HG03457 (cell line): Measurements from ENCODE around the gene SLC39A6.
"Not testable (repeated sequence)": the region's sequence is repeated elsewhere in the genome, so short reads cannot be mapped to it uniquely, and the experiment has no call there.

Experiments
- ATAC-seq: cut with Tn5 transposase; IDR thresholded peaks from one replicate; pipeline ENCODE4 v1.9.1; 2021; ENCODE audit warnings: moderate number of reproducible peaks; ENCODE audit not compliant: unreplicated experiment

The SLC39A6 gene

DNA sequence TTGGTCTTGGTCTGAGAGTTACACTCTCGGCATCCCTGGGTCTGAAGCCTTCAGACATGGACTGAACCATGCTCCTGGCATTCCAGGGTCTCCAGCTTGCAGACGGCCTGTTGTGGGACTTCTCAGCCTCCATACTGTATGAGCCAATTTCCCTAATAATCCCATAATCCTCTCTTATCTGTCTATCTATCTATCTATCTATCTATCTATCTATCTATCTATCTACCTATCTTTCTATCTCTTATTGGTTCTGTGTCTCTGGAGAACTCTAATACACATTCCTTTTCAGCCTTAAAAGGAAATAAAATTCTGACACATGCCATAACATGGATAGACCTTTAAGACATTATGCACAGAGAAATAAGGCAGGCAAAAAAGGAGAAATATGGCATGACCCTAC is 24.4 kb downstream of the SLC39A6 start:
- no peak for ATAC-seq

DNA sequence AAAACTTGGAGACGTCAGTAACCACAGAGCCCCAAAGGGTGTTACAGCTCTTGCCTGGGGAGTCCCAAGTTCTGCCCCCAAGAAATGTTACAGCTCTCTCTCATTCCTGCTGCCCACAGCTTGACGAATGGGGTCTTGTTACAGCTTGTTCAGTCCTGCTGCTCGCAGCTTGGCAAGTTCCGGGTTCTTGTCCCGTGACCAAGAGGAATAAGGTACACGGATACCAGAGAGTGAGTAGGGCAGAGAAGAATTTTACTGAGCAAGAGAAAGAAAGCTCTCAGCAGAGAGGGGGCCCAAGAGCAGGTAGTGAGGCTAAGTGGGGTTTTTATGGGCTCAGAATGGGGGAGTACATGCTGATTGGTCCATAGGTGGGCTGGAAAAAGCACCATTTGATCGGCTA is 27.2 kb downstream of the SLC39A6 start:
- no peak for ATAC-seq

DNA sequence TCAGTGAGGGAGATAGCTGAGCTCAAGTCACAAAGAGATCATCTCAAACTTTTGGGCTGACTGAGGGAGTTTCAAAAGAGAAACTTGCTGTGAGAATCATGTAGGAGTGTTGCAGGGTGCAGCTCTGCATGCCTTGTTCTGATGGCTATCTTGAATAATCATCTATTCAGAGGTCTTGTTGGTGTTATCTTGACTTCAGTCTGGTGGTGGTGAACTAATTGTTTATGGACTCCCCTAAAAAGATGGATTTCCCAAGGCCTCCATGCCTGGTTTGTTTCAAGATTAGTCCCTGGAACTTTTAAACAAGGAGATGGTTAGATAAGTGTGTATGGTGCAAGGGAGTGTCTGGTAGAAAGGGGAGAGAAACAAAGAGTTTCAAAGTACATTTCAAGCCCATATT is 29.8 kb downstream of the SLC39A6 start:
- no peak for ATAC-seq

DNA sequence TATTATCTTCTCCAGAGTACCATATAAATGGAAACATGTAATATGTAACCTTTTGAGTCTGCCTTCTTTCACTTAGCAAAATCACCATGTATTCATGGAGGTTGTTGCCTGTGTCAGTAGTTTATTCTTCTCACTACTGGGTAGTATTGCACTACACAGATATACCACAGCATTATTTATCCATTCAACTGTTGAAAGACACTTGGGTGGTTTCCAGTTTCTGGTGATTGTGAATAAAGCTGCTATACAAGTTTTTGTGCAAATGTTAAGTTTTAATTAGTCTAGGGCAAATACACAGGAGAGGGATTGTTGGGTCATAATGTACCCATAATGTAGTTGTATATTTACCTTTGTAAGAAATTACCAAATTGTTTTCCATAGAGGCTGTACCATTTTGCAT is 32.2 kb downstream of the SLC39A6 start:
- no peak for ATAC-seq

DNA sequence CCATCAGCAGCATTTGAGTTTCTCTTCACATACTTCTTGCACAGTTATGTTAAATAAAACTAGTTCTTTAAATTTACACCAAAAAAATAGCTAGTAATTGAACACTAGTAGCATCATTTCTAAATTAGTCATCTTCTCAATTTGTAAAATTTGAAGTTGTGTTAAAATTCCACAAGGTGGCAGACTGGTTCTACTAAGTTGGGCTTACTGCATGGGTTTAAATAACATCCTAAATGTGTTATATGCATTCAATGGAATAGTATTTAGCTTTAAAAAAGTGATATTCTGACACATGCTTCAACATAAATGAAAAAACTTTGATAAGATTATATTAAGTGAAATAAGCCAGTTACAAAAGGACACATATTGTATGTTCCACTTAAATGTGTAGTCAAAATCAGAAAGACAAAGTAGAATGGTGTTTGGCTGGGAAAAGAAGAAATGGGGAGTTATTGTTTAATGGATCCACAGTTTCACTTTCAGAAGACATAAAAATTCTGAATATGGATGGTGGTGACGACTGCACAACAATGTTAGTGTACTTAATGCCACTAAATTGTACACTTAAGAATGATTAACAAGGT is 33.1 kb downstream of the SLC39A6 start:
- no peak for ATAC-seq

DNA sequence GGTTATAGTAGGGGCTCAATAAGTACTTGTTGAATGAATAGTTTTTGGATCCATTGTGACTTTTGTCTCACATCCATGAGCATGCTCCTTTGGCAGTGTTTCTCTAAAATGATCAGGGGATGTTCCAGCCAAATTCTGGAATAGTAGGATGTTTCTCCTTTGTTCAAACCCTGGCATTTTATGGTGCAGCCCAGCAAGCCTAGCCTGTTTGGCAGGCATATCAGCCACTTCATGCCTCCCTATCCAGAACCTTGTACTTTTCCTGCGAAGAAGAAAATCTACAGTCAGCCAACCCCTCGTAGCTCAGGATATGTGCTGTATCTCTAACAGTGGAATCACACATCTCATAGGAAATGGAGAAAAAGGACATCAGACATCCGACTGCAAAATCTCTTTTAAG is 34.7 kb downstream of the SLC39A6 start:
- ATAC-seq, result no peak

DNA sequence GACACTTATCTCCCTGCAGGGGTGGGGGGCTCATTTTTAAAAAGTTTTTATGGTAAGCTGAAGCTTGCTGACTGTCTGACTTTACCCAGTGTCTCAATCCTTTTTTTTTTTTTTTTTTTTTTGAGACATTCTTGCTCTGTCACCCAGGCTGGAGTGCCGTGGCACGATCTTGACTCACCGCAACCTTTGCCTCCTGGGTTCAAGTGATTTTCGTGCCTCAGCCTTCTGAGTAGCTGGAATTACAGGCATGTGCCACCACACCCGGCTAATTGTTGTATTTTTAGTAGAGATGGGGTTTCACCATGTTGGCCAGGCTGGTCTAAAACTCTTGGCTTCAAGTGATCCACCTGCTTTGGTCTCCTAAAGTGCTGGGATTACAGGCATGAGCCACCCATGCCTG is 37.0 kb downstream of the SLC39A6 start:
- ATAC-seq, result not testable (repeated sequence)

DNA sequence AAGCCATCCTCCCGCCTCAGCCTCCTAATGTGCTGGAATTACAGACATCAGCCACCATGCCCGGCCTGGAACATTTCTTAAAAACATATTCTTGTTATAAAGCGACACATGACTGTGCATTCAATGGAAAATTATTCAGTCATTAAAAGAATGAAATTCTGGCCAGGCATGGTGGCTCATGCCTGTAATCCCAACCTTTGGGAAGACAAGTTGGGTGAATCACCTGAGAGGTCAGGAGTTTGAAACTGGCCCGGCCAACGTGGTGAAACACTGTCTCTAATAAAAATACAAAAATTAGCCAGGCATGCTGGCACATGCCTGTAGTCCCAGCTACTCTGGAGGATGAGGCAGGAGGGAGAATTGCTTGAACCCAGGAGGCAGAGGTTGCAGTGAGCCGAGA is 40.1 kb downstream of the SLC39A6 start:
- no peak for ATAC-seq

DNA sequence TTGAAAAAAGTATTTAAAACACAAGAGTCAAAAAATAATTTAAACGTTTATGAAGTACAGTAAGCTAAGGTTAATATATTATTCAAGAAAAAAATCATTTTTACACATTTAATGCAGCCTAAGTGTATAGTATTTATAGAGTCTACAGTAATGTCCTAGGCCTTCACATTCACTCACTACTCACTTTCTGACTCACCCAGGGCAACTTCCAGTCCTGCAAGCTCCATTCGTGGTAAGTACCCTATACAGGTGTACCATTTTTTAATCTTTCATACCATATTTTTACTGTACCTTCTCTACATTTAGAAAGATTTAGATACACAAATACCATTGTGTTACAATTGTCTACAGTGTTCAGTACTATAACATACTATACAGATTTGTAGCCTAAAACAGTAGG is 40.9 kb downstream of the SLC39A6 start:
- no peak for ATAC-seq

DNA sequence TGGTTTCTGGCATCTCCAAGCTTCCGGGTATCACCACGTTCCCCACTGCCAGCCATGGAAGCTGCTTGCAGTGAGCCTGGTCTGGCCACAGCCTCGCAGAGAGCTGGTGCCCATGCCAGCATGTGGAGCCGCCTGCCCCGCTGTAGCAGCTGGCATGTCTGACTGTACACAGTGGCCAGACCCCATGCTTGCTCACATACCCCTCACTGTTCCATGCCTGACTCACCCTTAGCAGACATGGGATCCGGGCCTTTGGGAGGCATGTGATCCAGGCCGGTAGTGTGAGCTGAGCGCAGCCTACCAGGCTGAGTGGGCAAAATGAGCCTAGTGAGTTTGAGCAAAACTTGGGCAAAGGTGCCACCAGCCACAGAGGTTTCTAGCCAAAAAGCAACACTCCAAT is 43.0 kb downstream of the SLC39A6 start:
- ATAC-seq, result no peak

DNA sequence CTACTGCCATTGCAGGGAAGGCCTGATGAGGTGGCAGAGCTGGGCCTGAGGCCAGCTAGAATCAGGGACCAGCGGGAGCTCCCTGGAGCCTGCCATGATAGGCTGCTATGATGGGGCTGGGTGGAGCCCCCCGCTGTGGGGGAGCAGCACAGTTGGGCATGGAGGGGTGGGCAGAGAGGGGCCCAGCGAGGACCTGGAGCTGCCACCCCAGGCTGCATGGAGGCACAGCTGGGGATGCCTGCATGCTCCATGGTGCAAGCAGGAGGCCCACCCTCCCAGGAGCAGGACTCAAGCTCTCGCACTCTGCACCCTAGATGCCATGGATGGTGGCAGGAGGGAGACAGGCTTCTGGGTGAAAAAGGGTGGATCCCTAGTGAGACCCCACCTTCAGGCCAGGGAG is 43.9 kb downstream of the SLC39A6 start:
- no peak for ATAC-seq

DNA sequence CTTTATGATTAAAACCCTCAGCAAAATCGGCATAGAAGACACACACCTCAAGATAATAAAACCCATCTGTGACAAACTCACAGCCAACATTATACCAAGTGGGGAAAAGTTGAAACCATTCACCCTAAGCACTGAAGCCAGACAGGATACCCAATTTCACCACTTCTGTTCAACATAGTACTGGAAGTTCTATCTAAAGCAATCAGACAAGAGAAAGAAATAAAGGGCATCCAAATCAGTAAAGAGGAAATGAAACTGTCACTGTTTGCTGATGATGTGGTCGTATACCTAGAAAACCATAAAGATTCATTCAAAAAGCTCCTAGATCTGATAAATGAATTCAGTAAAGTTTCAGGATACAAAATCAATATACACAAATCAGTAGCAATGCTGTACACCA is 45.4 kb downstream of the SLC39A6 start:
- ATAC-seq, result no peak

DNA sequence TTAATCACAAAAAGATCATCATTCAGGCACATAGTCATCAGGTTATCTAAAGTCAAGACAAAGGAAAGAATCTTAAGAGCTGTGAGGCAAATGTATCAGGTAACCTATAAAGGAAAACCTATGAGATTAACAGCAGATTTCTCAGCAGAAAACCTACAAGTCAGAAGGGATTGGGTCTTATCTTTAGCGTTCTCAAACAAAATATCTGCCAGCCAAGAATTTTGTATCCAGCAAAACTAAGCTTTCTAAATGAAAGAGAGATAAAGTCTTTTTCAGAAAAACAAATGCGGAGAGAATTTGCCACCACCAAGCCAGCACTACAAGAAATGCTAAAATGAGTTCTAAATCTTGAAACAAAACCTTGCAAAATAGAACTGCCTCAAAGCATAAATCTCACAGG is 48.0 kb downstream of the SLC39A6 start:
- ATAC-seq, result not testable (repeated sequence)

DNA sequence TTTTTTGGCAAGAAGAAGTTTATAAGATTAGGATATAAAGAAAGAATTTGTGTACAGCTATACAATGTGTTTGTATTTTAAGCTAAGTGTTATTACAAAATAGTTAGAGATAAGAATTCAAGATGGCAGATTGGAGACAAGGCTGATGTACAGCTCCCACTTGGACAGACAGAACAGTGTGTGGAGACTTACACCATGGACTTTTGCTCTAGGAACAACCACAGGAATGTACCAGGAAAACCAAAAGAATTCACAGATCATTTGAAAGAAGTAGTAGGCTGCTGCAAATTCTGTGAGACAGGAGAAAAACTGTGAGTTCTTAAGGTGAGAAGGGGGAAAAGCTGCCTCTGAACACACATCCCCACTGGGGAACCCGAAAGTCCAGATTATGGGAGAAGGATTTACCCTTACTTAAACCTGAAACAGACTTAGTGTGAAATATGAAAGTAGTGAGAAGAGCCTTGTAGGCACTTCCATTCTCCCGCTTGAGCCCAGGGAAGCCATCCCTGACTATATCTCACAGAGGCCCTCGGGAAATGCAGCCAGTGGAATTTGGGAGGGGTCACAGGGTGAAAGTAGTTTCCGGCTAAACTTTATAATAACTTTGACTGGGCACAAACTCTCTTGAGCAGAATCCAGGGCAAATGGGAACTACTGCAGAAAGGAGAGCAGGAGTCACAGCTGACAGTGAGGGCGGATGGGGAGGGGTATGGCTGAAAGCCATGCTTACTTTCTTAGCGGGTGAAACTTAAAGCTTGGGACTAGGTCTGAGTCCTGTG is 50.2 kb downstream of the SLC39A6 start:
- no peak for ATAC-seq

DNA sequence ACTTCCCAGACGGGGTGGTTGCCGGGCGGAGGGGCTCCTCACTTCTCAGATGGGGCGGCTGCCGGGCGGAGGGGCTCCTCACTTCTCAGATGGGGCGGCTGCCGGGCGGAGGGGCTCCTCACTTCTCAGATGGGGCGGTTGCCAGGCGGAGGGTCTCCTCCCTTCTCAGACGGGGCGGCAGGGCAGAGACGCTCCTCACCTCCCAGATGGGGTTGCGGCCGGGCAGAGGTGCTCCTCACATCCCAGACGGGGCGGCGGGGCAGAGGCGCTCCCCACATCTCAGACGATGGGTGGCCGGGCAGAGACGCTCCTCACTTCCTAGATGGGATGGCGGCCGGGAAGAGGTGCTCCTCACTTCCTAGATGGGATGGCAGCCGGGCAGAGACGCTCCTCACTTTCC is 51.4 kb downstream of the SLC39A6 start:
- not testable (repeated sequence) for ATAC-seq

DNA sequence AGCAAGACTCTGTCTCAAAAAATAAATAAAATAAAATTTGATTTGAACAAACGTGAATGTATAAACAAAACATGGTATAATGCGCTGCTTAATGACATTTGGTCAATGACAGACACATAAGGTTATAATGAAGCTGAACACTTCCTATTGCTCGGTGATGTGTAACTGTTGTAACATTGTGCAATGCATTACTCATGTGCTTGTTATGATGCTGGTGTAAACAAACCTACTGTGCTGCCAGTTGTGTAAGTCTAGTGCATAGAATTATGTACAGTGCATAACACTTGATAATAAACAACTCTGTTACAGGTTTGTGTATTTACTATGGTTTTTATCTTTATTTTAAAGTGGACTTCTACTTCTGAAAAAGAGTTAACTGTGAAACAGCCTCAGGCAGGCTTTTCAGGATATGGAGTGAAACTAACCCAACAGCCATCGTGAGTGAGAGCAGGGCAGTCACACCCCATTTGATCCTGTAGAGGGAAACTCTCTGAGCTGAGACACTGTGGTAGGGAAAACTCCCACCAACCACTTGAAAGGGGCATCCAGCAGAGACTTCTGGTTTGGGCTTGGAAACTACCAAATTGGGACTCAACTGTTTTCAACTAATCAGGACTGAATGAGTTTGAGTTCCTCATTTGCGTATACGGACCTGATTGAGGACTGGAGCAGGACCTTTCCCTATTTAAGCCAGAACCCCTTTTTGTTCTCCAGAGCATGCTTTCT is 53.1 kb downstream of the SLC39A6 start:
- no peak for ATAC-seq

DNA sequence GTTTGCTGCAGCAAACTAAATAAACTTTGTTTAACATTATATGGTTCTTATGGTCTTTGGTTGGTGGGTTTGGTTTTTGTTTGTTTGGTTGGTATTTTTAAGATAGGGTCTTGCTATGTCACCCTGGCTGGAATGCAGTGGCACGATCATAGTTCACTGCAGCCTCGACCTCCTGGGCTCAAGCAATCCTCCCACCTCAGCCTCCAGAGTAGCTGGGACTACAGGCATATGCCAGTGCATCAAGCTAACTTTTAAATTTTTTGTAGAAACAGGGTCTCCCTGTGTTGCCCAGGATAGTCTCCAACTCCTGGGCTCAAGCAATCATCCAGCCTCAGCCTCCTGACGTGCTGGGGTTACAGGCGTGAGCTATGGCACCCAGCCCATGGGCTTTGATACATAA is 54.7 kb downstream of the SLC39A6 start:
- ATAC-seq, result no peak

DNA sequence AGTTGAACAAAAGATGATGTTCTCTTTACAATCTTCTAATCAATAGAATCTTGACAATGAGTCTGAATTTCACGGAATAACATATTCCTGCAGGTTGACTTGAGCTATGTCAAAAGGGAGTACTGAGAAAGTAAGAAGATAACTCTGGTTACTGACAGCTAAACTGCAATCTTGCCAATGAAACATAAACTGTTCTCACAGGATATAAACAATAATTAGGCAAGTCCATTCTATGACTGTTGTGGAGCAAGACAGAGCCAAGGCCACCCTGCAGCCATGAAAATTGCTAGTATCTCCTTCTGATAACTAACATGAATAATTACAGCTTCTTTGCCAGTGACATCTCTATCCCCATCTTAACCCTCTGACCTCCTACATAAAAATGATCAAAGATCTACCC is 55.5 kb downstream of the SLC39A6 start:
- no peak for ATAC-seq

DNA sequence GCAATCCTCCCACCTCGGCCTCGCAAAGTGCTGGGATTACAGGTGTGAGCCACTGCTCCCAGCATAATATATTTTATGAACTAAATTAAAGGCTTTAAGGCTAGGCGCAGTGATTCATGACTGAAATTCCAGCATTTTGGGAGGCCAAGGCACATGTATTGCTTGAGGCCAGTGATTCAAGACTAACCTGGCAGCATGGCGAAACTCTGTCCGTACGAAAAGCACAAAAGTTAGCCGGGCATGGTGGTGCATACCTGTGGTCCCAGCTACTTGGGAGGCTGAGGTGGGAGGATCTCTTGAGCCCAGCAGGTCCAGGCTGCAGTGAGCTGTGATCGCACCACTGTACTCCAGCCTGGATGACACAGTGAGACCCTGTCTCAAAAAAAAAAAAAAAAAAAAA is 56.7 kb downstream of the SLC39A6 start:
- ATAC-seq, result not testable (repeated sequence)

DNA sequence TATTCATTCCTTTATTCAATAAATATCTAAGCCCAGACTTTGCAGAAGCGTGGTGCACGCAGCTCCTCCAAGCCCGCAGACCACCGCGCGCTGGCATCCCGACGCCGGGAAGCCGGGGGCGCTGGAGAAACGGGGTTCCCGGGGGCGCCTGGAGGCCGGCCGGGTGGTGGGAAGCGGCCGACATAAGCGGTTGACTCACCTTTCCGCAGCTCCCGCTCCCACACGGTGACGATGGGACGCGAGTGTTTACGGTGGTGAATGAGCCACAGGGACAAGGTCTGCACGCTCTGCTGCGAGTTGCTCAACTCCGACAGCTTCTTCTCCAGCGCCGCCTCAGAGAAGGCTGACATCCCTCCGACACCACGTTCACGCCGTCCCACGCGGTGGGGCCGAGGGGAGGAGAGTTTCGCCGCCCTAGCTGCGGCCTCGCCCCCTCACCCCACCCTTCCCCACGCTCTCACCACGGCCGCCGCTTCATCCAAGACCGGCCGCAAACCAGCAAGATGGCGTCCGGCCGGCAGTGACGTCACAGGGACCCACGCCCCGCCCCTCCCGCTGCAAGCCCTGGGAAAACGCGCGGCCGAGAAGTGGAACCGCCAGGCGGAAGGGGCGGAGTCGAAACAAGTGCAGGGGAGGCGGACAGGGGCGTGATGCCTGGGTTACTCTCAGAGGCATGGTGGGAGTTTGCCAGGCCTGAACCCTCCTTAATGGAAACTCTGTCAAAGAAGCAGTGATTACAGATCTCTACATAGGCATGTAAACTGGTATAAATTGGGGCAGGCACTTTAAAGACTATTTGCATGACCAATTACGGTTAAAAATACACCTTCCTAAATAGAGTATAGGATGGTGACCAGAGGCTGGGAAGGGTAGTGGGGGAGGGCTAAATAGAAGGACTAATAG is 61.8 kb downstream of the SLC39A6 start, which contains the start of gene RPRD1A:
RPRD1A (minus strand) TSS at position 505 of the 903 bp plus-strand sequence; CDS start at position 350, 155 bp downstream.
- ATAC-seq, result peak; percentile 89

DNA sequence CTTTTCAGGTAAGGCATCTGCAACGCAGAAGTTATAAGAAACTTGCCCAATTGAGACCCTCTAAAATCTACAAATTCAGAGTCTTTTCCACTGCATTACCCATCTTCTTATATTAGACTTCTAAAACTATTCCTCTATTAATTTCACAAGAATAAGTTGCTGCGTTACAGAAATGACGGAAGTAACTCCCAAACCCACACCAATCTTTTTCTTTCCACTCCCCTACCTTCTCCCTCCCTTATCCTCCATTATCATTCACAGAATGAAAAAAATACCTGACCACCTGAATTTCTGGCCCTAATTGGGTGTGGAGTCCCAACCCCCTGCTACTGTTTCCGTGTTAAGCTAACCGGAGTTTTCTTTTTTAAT is 62.5 kb downstream of the SLC39A6 start:
- no peak for ATAC-seq
